ENCODE measurements around the gene SMARCAL1. TPM values are rescaled to one million over a fixed set of nuclear protein-coding genes. Genes with fewer than 3 reads are reported as not detected.

Gene SMARCAL1
- total and polyA plus RNA-seq, 2 of the 13 experiments (the other 11 are each of a cell fraction or from before 2014, with no cell fraction given), result 12.7 to 21.3 TPM

- no peak for TF ChIP-seq KIAA2018 (CRISPR knock-in tag; IDR thresholded peaks at IDR 0.05; ENCODE audit: borderline replicate concordance)
Measured at GRCh38 chr2:216418981-216419380, 6.7 kb downstream of the SMARCAL1 start (continued).

DNA sequence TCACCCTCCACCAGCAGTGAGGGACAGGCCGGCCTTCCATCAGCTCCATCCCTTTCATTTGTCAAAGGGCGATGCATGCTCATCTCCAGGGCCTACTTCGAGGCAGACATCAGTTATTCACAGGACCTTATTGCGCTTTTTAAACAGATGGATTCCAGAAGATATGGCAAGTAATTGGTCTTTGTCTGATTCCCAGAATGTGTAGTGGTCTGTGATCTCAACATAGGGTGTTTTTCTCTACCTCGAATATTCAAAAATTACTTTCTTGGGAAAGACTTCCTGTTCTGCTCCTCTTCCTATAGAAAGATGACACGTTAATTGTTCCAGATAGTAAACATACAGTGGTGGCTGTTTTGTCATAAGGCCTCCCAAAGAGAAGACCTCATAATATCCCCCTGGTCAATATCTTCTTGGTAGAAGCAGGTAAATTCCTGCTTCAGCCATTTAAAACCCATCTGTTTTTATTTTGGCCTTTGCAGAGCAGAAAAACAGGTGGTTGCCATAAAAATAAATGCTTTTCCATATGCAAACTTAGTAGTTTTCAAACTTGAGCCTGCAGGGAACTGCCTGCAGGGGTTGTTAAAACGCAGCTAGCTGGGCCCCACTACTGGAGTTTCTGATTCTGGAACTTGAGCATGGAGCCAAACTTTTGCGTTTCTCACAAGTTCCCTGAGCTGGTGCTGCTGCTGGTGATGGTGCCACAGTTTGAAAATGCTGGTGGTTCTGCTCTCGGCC lies 8.2 kb downstream of the SMARCAL1 start:
- Histone ChIP-seq H3K79me2 (ENCODE audit: insufficient read depth, low read length) (no peaks in the 10 kb centered on the region), H3K9ac (ENCODE audit: insufficient read depth, low read depth, low read length) (no peak overlapping the region), H3K36me3 (replicated peaks in 1 of 2; ENCODE audit: control insufficient read depth in 1 of 2, insufficient read depth in 2 of 2, low read length in 2 of 2) (peaks cover 24 to 47% of the 10 kb centered on the region in 2 experiments), H3K4me1 (ENCODE audit: insufficient read depth, low read length) (no peaks in the 10 kb centered on the region), H3K9me3 (ENCODE audit: low read length) (no peaks in the 10 kb centered on the region), H3K4me2 (ENCODE audit: low read depth, low read length) (no peak overlapping the region), H3K27me3 (ENCODE audit: control insufficient read depth in 1 of 2, insufficient read depth in 2 of 2, low read length in 2 of 2) (no peaks in the 10 kb centered on the region), H3K27ac (ENCODE audit: extremely low read length, insufficient read depth, low read length) (no peak overlapping the region), H3K4me3 (replicated peaks in 1 of 3; ENCODE audit: insufficient read depth in 1 of 3, low read depth in 2 of 3, low read length in 3 of 3) (no peak overlapping the region), H4K20me1 (ENCODE audit: insufficient read depth, low read length) (no peaks in the 10 kb centered on the region), H2AFZ (ENCODE audit: low read length) (no peak overlapping the region)
- DNase-seq (ENCODE audit: low spot score) (no peak), ATAC-seq (no peak), FAIRE-seq (no peak)
- in situ Hi-C loops (cut with HindIII; ENCODE audit: extremely low pct_ligation_motif_present, low pct_unique_long_range_greater_than_20kb) (no loop called here), intact Hi-C loops (cut with micrococcal nuclease; ENCODE audit: unreplicated experiment) (no loop called here)
- ChIA-PET CTCF (ENCODE audit: low intra/inter-chr PET ratio, low total read pairs) (no interaction called here), POLR2A (no interaction called here)
- no TSS peak for BruUV-seq (replicated peaks)
- WGBS (ENCODE audit: low lambda C conversion rate), result 86% methylated on average over 9 of the region's 9 CpGs
- TF ChIP-seq NCOA2 (CRISPR knock-in tag; IDR thresholded peaks at IDR 0.05), result no peak
- TF ChIP-seq SOX5 (CRISPR knock-in tag; IDR thresholded peaks at IDR 0.05; ENCODE audit: borderline replicate concordance), result no peak
- TF ChIP-seq, protein P1, sequence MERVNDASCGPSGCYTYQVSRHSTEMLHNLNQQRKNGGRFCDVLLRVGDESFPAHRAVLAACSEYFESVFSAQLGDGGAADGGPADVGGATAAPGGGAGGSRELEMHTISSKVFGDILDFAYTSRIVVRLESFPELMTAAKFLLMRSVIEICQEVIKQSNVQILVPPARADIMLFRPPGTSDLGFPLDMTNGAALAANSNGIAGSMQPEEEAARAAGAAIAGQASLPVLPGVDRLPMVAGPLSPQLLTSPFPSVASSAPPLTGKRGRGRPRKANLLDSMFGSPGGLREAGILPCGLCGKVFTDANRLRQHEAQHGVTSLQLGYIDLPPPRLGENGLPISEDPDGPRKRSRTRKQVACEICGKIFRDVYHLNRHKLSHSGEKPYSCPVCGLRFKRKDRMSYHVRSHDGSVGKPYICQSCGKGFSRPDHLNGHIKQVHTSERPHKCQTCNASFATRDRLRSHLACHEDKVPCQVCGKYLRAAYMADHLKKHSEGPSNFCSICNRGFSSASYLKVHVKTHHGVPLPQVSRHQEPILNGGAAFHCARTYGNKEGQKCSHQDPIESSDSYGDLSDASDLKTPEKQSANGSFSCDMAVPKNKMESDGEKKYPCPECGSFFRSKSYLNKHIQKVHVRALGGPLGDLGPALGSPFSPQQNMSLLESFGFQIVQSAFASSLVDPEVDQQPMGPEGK (CRISPR knock-in tag; IDR thresholded peaks at IDR 0.05), result no peak
- no peak for TF ChIP-seq SMAD9 (CRISPR knock-in tag; IDR thresholded peaks at IDR 0.05)
- no peak for TF ChIP-seq FOXJ3 (CRISPR knock-in tag; IDR thresholded peaks at IDR 0.05; ENCODE audit: borderline replicate concordance)
- no peak for TF ChIP-seq SNAPC5 (CRISPR knock-in tag; IDR thresholded peaks at IDR 0.05; ENCODE audit: borderline replicate concordance)
- no peak for TF ChIP-seq ZNF124 (CRISPR knock-in tag; IDR thresholded peaks at IDR 0.05)
- no peak for TF ChIP-seq JUNB (CRISPR knock-in tag; IDR thresholded peaks at IDR 0.05; ENCODE audit: borderline replicate concordance)
- no peak for TF ChIP-seq ADNP (CRISPR knock-in tag; IDR thresholded peaks at IDR 0.05)
- no peak for TF ChIP-seq FOXA3 (CRISPR knock-in tag; IDR thresholded peaks at IDR 0.05)
- TF ChIP-seq KDM5B (CRISPR knock-in tag; IDR thresholded peaks at IDR 0.05; ENCODE audit: borderline replicate concordance), result no peak
- no peak for TF ChIP-seq ZNF235 (CRISPR knock-in tag; IDR thresholded peaks at IDR 0.05; ENCODE audit: borderline replicate concordance)
